ENCODE measurements around the gene GNAL. TPM values are rescaled to one million over a fixed set of nuclear protein-coding genes. Genes with fewer than 3 reads are reported as not detected.
"Not testable (repeated sequence)": the region's sequence is repeated elsewhere in the genome, so short reads cannot be mapped to it uniquely, and the experiment has no call there.

Gene GNAL
- total RNA-seq, result under 1 TPM in 1 of 2 experiments, not detected in 1; 0.05 TPM

GRCh38 chr18:11688972-11689668 lies at the start of gene GNAL:
Gene GNAL (plus strand): TSS chr18:11689264. CDS start chr18:11689564, 300 bp downstream.
- no peaks in the 10 kb centered on the region for H3K36me3 Mint-ChIP-seq (ENCODE audit: low read depth)
- no peak within 1 kb of the TSS for H3K27ac Mint-ChIP-seq
- H3K9me3 Mint-ChIP-seq, result peaks cover 5% of the 10 kb centered on the region
- CTCF ChIA-PET, result interaction anchor here (1.1 to 1.6 kb wide), 2 partner anchors 34 to 248 kb away, joined by 3 to 6 read pairs; no protein-coding TSS in a partner anchor
- H3K4me3 Mint-ChIP-seq, result peak within 1 kb of the TSS; percentile 53
- peak; percentile 70 for DNase-seq
- H3K27me3 Mint-ChIP-seq (ENCODE audit: low read depth), result peaks cover 42% of the 10 kb centered on the region
- intact Hi-C loops (cut with micrococcal nuclease), result no loop called here
- H3K4me1 Mint-ChIP-seq (ENCODE audit: low read depth), result peaks cover 9% of the 10 kb centered on the region

- H3K27ac Mint-ChIP-seq; H3K4me3 Mint-ChIP-seq; H3K36me3 Mint-ChIP-seq (ENCODE audit: low read depth); DNase-seq; intact Hi-C loops (cut with micrococcal nuclease); H3K27me3 Mint-ChIP-seq (ENCODE audit: low read depth); H3K4me1 Mint-ChIP-seq (ENCODE audit: low read depth): not testable (repeated sequence)
- peaks cover 10% of the 10 kb centered on the region for H3K9me3 Mint-ChIP-seq
- CTCF ChIA-PET, result interaction anchor here (0.6 kb wide), 2 partner anchors 9 to 624 kb away, joined by 3 read pairs; no protein-coding TSS in a partner anchor
Measured at GRCh38 chr18:11647310-11647709, 41.8 kb upstream of the GNAL start.

- H3K36me3 Mint-ChIP-seq (ENCODE audit: low read depth); CTCF ChIA-PET; DNase-seq; H3K27me3 Mint-ChIP-seq (ENCODE audit: low read depth); H3K4me1 Mint-ChIP-seq (ENCODE audit: low read depth); intact Hi-C loops (cut with micrococcal nuclease); H3K4me3 Mint-ChIP-seq; H3K27ac Mint-ChIP-seq: not testable (repeated sequence)
- peaks cover 10% of the 10 kb centered on the region for H3K9me3 Mint-ChIP-seq
Measured at GRCh38 chr18:11647804-11648203, 41.3 kb upstream of the GNAL start.

- no peak overlapping the region for H3K4me3 Mint-ChIP-seq
- peaks cover 10% of the 10 kb centered on the region for H3K9me3 Mint-ChIP-seq
- DNase-seq, result no peak
- H3K36me3 Mint-ChIP-seq (ENCODE audit: low read depth), result no peaks in the 10 kb centered on the region
- peaks cover 17% of the 10 kb centered on the region for H3K27me3 Mint-ChIP-seq (ENCODE audit: low read depth)
- no peaks in the 10 kb centered on the region for H3K4me1 Mint-ChIP-seq (ENCODE audit: low read depth)
- no peak overlapping the region for H3K27ac Mint-ChIP-seq
- intact Hi-C loops (cut with micrococcal nuclease), result no loop called here
- CTCF ChIA-PET, result no interaction called here
Measured at GRCh38 chr18:11649839-11650238, 39.2 kb upstream of the GNAL start.

- no peak for DNase-seq
- intact Hi-C loops (cut with micrococcal nuclease), result no loop called here
- H3K9me3 Mint-ChIP-seq, result peaks cover 8% of the 10 kb centered on the region
Measured at GRCh38 chr18:11651899-11652298, 37.2 kb upstream of the GNAL start.

GRCh38 chr18:11653521-11653920 lies 35.5 kb upstream of the GNAL start:
- H3K4me1 Mint-ChIP-seq (ENCODE audit: low read depth), result peaks cover 6% of the 10 kb centered on the region
- no peaks in the 10 kb centered on the region for H3K36me3 Mint-ChIP-seq (ENCODE audit: low read depth)
- H3K27ac Mint-ChIP-seq, result no peak overlapping the region
- H3K9me3 Mint-ChIP-seq, result peaks cover 5% of the 10 kb centered on the region
- no peak overlapping the region for H3K4me3 Mint-ChIP-seq
- peaks cover 39% of the 10 kb centered on the region for H3K27me3 Mint-ChIP-seq (ENCODE audit: low read depth)
- intact Hi-C loops (cut with micrococcal nuclease), result no loop called here
- DNase-seq, result no peak
- CTCF ChIA-PET, result interaction anchor here (0.7 kb wide), 1 partner anchor 40 kb away, joined by 3 read pairs; no protein-coding TSS in a partner anchor

More at GRCh38 chr18:11651899-11652298, 37.2 kb upstream of the GNAL start:
- Mint-ChIP-seq H3K36me3 (ENCODE audit: low read depth) (no peaks in the 10 kb centered on the region), H3K4me3 (no peak overlapping the region), H3K4me1 (ENCODE audit: low read depth) (peaks cover 6% of the 10 kb centered on the region), H3K27ac (no peak overlapping the region), H3K27me3 (ENCODE audit: low read depth) (peaks cover 28% of the 10 kb centered on the region)
- CTCF ChIA-PET, result no interaction called here

- peak; percentile 71 for DNase-seq
- H3K4me3 Mint-ChIP-seq, result no peak overlapping the region
- no peaks in the 10 kb centered on the region for H3K9me3 Mint-ChIP-seq
- intact Hi-C loops (cut with micrococcal nuclease), result loop anchor here (1.0 to 5.0 kb wide), 3 partner anchors 73 to 384 kb away; no protein-coding TSS in a partner anchor
- no peaks in the 10 kb centered on the region for H3K36me3 Mint-ChIP-seq (ENCODE audit: low read depth)
- H3K27ac Mint-ChIP-seq, result no peak overlapping the region
- CTCF ChIA-PET, result interaction anchor here (0.8 to 3.4 kb wide), 19 partner anchors 10 to 384 kb away, joined by 3 to 16 read pairs (median 4); partner anchors contain the start of gene GNAL
- peaks cover 6% of the 10 kb centered on the region for H3K4me1 Mint-ChIP-seq (ENCODE audit: low read depth)
- peaks cover 39% of the 10 kb centered on the region for H3K27me3 Mint-ChIP-seq (ENCODE audit: low read depth)
Measured at GRCh38 chr18:11654736-11655605, 34.1 kb upstream of the GNAL start.

GRCh38 chr18:11655606-11655932 lies 33.5 kb upstream of the GNAL start:
- CTCF ChIA-PET, result interaction anchor here (0.8 to 3.4 kb wide), 18 partner anchors 10 to 383 kb away, joined by 3 to 16 read pairs (median 4); partner anchors contain the start of gene GNAL
- Mint-ChIP-seq H3K36me3 (ENCODE audit: low read depth) (no peaks in the 10 kb centered on the region), H3K4me1 (ENCODE audit: low read depth) (peaks cover 6% of the 10 kb centered on the region), H3K9me3 (no peaks in the 10 kb centered on the region), H3K27ac (no peak overlapping the region), H3K4me3 (no peak overlapping the region), H3K27me3 (ENCODE audit: low read depth) (peaks cover 37% of the 10 kb centered on the region)
- intact Hi-C loops (cut with micrococcal nuclease), result loop anchor here (1.0 to 5.0 kb wide), 3 partner anchors 73 to 384 kb away; no protein-coding TSS in a partner anchor
- no peak for DNase-seq

- Mint-ChIP-seq H3K9me3 (no peaks in the 10 kb centered on the region), H3K4me3 (no peak overlapping the region), H3K27me3 (ENCODE audit: low read depth) (peaks cover 37% of the 10 kb centered on the region), H3K36me3 (ENCODE audit: low read depth) (no peaks in the 10 kb centered on the region), H3K27ac (no peak overlapping the region), H3K4me1 (ENCODE audit: low read depth) (peaks cover 6% of the 10 kb centered on the region)
- intact Hi-C loops (cut with micrococcal nuclease), result loop anchor here (5.0 kb wide), 1 partner anchor 280 kb away; no protein-coding TSS in a partner anchor
- CTCF ChIA-PET, result interaction anchor here (1.0 to 3.4 kb wide), 4 partner anchors 71 to 381 kb away, joined by 4 to 16 read pairs (median 10); no protein-coding TSS in a partner anchor
- no peak for DNase-seq
Measured at GRCh38 chr18:11657152-11657551, 31.9 kb upstream of the GNAL start.

- Mint-ChIP-seq H3K9me3 (no peaks in the 10 kb centered on the region), H3K4me3 (no peak overlapping the region), H3K36me3 (ENCODE audit: low read depth) (no peaks in the 10 kb centered on the region), H3K4me1 (ENCODE audit: low read depth) (peaks cover 6% of the 10 kb centered on the region), H3K27ac (no peak overlapping the region), H3K27me3 (ENCODE audit: low read depth) (peaks cover 37% of the 10 kb centered on the region)
- intact Hi-C loops (cut with micrococcal nuclease), result loop anchor here (5.0 kb wide), 1 partner anchor 280 kb away; no protein-coding TSS in a partner anchor
- CTCF ChIA-PET, result interaction anchor here (1.0 to 3.4 kb wide), 2 partner anchors 76 to 381 kb away, joined by 5 to 14 read pairs; no protein-coding TSS in a partner anchor
- DNase-seq, result no peak
Measured at GRCh38 chr18:11657554-11657953, 31.5 kb upstream of the GNAL start.

GRCh38 chr18:11658019-11658418 lies 31.0 kb upstream of the GNAL start:
- no peak for DNase-seq
- H3K4me3 Mint-ChIP-seq, result no peak overlapping the region
- no peak overlapping the region for H3K27ac Mint-ChIP-seq
- H3K9me3 Mint-ChIP-seq, result no peaks in the 10 kb centered on the region
- CTCF ChIA-PET, result interaction anchor here (3.4 kb wide), 1 partner anchor 381 kb away, joined by 14 read pairs; no protein-coding TSS in a partner anchor
- no peaks in the 10 kb centered on the region for H3K36me3 Mint-ChIP-seq (ENCODE audit: low read depth)
- H3K4me1 Mint-ChIP-seq (ENCODE audit: low read depth), result peaks cover 6% of the 10 kb centered on the region
- H3K27me3 Mint-ChIP-seq (ENCODE audit: low read depth), result peaks cover 37% of the 10 kb centered on the region
- intact Hi-C loops (cut with micrococcal nuclease), result loop anchor here (5.0 kb wide), 1 partner anchor 279 kb away; no protein-coding TSS in a partner anchor

GRCh38 chr18:11658989-11659388 lies 30.1 kb upstream of the GNAL start:
- intact Hi-C loops (cut with micrococcal nuclease), result loop anchor here (5.0 kb wide), 1 partner anchor 278 kb away; no protein-coding TSS in a partner anchor
- no peak overlapping the region for H3K27ac Mint-ChIP-seq

More at GRCh38 chr18:11658989-11659388, 30.1 kb upstream of the GNAL start:
- Mint-ChIP-seq H3K4me3 (no peak overlapping the region), H3K36me3 (ENCODE audit: low read depth) (no peaks in the 10 kb centered on the region), H3K9me3 (no peaks in the 10 kb centered on the region), H3K27me3 (ENCODE audit: low read depth) (peaks cover 30% of the 10 kb centered on the region), H3K4me1 (ENCODE audit: low read depth) (peaks cover 6% of the 10 kb centered on the region)
- CTCF ChIA-PET, result interaction anchor here (0.6 kb wide), 1 partner anchor 80 kb away, joined by 3 read pairs; no protein-coding TSS in a partner anchor
- no peak for DNase-seq

Data from activated naive CD4-positive, alpha-beta T cell treated with anti-CD3 and anti-CD28 coated beads for 36 hours (primary cell).